WTC11 (cell line): ENCODE data around the gene HNRNPC. TPM values are rescaled to one million over a fixed set of nuclear protein-coding genes. Genes with fewer than 3 reads are reported as not detected.
A peak's percentile ranks its signal among the peaks of the same experiment; 100 is the strongest.

Experiments
- ATAC-seq: fragments of 200-7000 bp; cut with Tn5 transposase; 2 replicates; pipeline ENCODE4 v1.10.0; 2021; ENCODE audit warnings: mild to moderate bottlenecking, moderate library complexity
- CTCF ChIA-PET: fragments of 300-600 bp; sonication (Branson Sonifier 250); formaldehyde crosslinking; loops from one replicate; lab custom pipeline; 2021; ENCODE audit warnings: antibody characterized with exemption; lab: Charles Lee
- POLR2A ChIA-PET: fragments of 350-600 bp; sonication (Branson Sonifier 250); formaldehyde crosslinking; loops from one replicate; lab custom pipeline; 2021; ENCODE audit warnings: antibody characterized with exemption; lab: Charles Lee
- DNase-seq: peaks from one replicate; pipeline ENCODE4 v3.0.0; 2021; ENCODE audit warnings: low spot score
- H3K27ac Mint-ChIP-seq: 2 replicates; pipeline ENCODE4 v1.8.0; 2021; ENCODE audit warnings: mixed read lengths
- H3K27me3 Mint-ChIP-seq: 2 replicates; pipeline ENCODE4 v1.8.0; 2021; ENCODE audit warnings: low read depth, mild to moderate bottlenecking, moderate library complexity, mixed read lengths
- H3K36me3 Mint-ChIP-seq: 2 replicates; pipeline ENCODE4 v1.8.0; 2021; ENCODE audit warnings: mixed read lengths
- H3K4me1 Mint-ChIP-seq: 2 replicates; pipeline ENCODE4 v1.8.0; 2022; ENCODE audit warnings: mixed read lengths
- H3K4me3 Mint-ChIP-seq: 2 replicates; pipeline ENCODE4 v1.8.0; 2021; ENCODE audit warnings: mild to moderate bottlenecking, moderate library complexity, mixed read lengths
- H3K9me3 Mint-ChIP-seq: 2 replicates; pipeline ENCODE4 v1.8.0; 2021; ENCODE audit warnings: mixed read lengths
- ATF1 ChIP-seq: sonication (generic); formaldehyde crosslinking; IDR thresholded peaks from 2 replicates; pipeline ENCODE4 v1.8.1; 2023; ENCODE audit warnings: mild to moderate bottlenecking, moderate library complexity, missing genetic modification reagents
- MYBL2 ChIP-seq: sonication (generic); formaldehyde crosslinking; IDR thresholded peaks from 2 replicates; pipeline ENCODE4 v1.8.1; 2023; ENCODE audit warnings: mild to moderate bottlenecking, moderate library complexity, missing genetic modification reagents
- NFATC4 ChIP-seq: fragments of 250-450 bp; sonication (Bioruptor Pico); IDR thresholded peaks from 2 replicates; pipeline ENCODE4 v1.9.0; 2021; ENCODE audit warnings: mild to moderate bottlenecking
- ZNF671 ChIP-seq: fragments of 250-450 bp; sonication (Bioruptor Pico); IDR thresholded peaks from 2 replicates; pipeline ENCODE4 v1.8.0; 2021; ENCODE audit warnings: mild to moderate bottlenecking
- total RNA-seq: library from RNA; stranded (reverse); gene quantifications from 3 replicates; pipeline ENCODE4 v1.2.3, GENCODE V29; 2021
- TF ChIP-seq, protein P1 (sequence below): fragments of 250-450 bp; sonication (Bioruptor Pico); IDR thresholded peaks from 2 replicates; pipeline ENCODE4 v1.8.0; 2021; ENCODE audit warnings: mild to moderate bottlenecking
- TF ChIP-seq, protein P2 (sequence below): sonication (generic); formaldehyde crosslinking; IDR thresholded peaks from 2 replicates; pipeline ENCODE4 v1.8.1; 2023; ENCODE audit warnings: mild to moderate bottlenecking, missing genetic modification reagents, borderline replicate concordance
- TF ChIP-seq, protein P3 (sequence below): fragments of 250-450 bp; sonication (Bioruptor Pico); conservative IDR thresholded peaks from 2 replicates; pipeline ENCODE4 v1.9.0; 2021; ENCODE audit warnings: mild to moderate bottlenecking
- TF ChIP-seq, protein P4 (sequence below): fragments of 250-450 bp; sonication (Bioruptor Pico); IDR thresholded peaks from 2 replicates; pipeline ENCODE4 v1.9.0; 2021; ENCODE audit warnings: mild to moderate bottlenecking, borderline replicate concordance
- TF ChIP-seq, protein P5 (sequence below): fragments of 250-450 bp; sonication (Bioruptor Pico); IDR thresholded peaks from 2 replicates; pipeline ENCODE4 v1.9.0; 2021; ENCODE audit warnings: mild to moderate bottlenecking
- TF ChIP-seq, protein P6 (sequence below): fragments of 250-450 bp; sonication (Bioruptor Pico); IDR thresholded peaks from 2 replicates; pipeline ENCODE4 v1.9.0; 2021; ENCODE audit warnings: mild to moderate bottlenecking

Gene HNRNPC
- total RNA-seq, 1 experiment from 2014 or later: 982 TPM

DNA sequence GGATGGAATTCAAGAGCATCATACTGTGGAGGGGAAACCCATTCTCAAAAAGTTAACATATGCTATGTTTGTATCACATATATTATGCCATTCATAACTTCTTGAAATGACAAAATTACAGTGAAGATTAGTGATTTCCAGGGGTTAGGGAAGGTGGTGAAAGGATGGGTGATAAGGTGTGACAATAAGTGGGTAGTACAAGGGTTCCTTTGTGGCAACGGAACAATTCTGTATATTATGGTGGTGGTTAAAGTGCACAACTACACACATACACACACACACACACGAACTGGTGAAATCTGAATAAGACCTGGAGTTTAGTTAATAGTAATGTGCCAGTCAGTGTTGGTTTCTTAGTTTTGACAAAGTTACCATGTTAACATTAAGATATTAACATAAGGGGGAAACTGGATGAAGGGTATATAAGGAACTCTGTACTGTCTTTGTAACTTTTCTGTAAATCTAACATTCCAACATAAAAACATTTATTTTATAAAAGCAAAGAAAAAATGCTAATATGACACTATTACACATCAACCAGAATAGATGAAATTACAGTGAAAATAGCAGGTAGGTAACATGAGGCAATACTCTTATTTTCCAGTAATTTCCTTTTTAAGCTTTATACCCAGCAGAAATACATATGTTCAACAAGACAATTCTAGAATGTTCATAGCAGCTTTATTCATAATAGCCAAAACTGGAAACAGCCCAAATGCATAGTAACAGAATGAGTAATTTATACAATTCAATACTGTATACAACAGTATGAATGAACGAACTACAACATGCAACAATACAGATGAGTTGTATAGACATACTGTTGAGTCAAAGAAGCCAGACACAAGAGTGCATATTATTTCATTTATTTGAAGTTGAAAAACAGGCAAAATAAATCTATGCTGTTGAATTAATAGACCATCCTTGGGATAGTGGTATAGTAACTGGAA lies 69.4 kb downstream of the HNRNPC start:
- H3K4me3 Mint-ChIP-seq: no peak overlapping the region
- 0 out of 2 replicates have a peak, but pooled peaks have one; percentile 62 for TF ChIP-seq ZNF671 (CRISPR knock-in tag)
- no peak for TF ChIP-seq MYBL2 (CRISPR knock-in tag)
- TF ChIP-seq, protein P1, sequence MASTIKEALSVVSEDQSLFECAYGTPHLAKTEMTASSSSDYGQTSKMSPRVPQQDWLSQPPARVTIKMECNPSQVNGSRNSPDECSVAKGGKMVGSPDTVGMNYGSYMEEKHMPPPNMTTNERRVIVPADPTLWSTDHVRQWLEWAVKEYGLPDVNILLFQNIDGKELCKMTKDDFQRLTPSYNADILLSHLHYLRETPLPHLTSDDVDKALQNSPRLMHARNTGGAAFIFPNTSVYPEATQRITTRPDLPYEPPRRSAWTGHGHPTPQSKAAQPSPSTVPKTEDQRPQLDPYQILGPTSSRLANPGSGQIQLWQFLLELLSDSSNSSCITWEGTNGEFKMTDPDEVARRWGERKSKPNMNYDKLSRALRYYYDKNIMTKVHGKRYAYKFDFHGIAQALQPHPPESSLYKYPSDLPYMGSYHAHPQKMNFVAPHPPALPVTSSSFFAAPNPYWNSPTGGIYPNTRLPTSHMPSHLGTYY (CRISPR knock-in tag): peak; percentile 47; the same call in 1 of the 2 replicates
- TF ChIP-seq, protein P2, sequence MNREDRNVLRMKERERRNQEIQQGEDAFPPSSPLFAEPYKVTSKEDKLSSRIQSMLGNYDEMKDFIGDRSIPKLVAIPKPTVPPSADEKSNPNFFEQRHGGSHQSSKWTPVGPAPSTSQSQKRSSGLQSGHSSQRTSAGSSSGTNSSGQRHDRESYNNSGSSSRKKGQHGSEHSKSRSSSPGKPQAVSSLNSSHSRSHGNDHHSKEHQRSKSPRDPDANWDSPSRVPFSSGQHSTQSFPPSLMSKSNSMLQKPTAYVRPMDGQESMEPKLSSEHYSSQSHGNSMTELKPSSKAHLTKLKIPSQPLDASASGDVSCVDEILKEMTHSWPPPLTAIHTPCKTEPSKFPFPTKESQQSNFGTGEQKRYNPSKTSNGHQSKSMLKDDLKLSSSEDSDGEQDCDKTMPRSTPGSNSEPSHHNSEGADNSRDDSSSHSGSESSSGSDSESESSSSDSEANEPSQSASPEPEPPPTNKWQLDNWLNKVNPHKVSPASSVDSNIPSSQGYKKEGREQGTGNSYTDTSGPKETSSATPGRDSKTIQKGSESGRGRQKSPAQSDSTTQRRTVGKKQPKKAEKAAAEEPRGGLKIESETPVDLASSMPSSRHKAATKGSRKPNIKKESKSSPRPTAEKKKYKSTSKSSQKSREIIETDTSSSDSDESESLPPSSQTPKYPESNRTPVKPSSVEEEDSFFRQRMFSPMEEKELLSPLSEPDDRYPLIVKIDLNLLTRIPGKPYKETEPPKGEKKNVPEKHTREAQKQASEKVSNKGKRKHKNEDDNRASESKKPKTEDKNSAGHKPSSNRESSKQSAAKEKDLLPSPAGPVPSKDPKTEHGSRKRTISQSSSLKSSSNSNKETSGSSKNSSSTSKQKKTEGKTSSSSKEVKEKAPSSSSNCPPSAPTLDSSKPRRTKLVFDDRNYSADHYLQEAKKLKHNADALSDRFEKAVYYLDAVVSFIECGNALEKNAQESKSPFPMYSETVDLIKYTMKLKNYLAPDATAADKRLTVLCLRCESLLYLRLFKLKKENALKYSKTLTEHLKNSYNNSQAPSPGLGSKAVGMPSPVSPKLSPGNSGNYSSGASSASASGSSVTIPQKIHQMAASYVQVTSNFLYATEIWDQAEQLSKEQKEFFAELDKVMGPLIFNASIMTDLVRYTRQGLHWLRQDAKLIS (CRISPR knock-in tag): no peak
- TF ChIP-seq NFATC4 (CRISPR knock-in tag): peak; percentile 80; the same call in 1 of the 2 replicates
- TF ChIP-seq, protein P3, sequence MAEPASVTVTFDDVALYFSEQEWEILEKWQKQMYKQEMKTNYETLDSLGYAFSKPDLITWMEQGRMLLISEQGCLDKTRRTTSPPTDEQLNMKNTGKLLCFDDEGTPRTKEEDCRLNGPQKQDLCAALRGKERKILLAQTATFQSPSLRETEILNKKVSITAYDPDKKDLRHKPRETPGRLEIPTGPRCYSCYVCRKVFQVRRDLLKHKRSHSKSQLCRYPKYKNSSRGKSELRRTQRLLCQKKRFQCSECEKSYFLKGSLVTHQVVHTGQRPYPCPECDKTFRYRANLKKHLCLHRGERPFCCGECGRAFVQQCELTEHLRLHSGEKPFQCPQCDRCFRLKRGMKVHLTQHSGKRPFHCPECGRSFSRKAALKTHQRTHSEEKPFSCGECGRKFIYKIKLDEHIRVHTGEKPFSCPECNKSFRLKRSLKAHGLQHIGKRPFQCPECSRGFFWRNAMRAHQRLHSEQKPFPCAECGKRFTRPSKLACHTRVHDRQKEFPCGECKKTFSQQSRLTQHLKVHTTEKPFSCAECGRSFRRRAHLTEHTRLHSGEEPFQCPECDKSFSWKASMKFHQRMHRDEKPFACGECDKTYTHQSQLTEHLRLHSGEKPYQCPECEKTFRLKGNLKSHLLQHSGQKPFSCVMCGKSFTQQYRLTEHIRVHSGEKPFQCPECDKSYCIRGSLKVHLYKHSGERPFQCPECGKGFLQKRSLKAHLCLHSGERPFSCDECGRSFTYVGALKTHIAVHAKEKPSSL (CRISPR knock-in tag): peak; percentile 80
- TF ChIP-seq, protein P4, sequence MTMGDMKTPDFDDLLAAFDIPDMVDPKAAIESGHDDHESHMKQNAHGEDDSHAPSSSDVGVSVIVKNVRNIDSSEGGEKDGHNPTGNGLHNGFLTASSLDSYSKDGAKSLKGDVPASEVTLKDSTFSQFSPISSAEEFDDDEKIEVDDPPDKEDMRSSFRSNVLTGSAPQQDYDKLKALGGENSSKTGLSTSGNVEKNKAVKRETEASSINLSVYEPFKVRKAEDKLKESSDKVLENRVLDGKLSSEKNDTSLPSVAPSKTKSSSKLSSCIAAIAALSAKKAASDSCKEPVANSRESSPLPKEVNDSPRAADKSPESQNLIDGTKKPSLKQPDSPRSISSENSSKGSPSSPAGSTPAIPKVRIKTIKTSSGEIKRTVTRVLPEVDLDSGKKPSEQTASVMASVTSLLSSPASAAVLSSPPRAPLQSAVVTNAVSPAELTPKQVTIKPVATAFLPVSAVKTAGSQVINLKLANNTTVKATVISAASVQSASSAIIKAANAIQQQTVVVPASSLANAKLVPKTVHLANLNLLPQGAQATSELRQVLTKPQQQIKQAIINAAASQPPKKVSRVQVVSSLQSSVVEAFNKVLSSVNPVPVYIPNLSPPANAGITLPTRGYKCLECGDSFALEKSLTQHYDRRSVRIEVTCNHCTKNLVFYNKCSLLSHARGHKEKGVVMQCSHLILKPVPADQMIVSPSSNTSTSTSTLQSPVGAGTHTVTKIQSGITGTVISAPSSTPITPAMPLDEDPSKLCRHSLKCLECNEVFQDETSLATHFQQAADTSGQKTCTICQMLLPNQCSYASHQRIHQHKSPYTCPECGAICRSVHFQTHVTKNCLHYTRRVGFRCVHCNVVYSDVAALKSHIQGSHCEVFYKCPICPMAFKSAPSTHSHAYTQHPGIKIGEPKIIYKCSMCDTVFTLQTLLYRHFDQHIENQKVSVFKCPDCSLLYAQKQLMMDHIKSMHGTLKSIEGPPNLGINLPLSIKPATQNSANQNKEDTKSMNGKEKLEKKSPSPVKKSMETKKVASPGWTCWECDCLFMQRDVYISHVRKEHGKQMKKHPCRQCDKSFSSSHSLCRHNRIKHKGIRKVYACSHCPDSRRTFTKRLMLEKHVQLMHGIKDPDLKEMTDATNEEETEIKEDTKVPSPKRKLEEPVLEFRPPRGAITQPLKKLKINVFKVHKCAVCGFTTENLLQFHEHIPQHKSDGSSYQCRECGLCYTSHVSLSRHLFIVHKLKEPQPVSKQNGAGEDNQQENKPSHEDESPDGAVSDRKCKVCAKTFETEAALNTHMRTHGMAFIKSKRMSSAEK (CRISPR knock-in tag): peak; percentile 74; the same call in 1 of the 2 replicates
- no peak for TF ChIP-seq ATF1 (CRISPR knock-in tag)
- TF ChIP-seq, protein P5, sequence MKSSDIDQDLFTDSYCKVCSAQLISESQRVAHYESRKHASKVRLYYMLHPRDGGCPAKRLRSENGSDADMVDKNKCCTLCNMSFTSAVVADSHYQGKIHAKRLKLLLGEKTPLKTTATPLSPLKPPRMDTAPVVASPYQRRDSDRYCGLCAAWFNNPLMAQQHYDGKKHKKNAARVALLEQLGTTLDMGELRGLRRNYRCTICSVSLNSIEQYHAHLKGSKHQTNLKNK (CRISPR knock-in tag): no peak
- TF ChIP-seq, protein P6, sequence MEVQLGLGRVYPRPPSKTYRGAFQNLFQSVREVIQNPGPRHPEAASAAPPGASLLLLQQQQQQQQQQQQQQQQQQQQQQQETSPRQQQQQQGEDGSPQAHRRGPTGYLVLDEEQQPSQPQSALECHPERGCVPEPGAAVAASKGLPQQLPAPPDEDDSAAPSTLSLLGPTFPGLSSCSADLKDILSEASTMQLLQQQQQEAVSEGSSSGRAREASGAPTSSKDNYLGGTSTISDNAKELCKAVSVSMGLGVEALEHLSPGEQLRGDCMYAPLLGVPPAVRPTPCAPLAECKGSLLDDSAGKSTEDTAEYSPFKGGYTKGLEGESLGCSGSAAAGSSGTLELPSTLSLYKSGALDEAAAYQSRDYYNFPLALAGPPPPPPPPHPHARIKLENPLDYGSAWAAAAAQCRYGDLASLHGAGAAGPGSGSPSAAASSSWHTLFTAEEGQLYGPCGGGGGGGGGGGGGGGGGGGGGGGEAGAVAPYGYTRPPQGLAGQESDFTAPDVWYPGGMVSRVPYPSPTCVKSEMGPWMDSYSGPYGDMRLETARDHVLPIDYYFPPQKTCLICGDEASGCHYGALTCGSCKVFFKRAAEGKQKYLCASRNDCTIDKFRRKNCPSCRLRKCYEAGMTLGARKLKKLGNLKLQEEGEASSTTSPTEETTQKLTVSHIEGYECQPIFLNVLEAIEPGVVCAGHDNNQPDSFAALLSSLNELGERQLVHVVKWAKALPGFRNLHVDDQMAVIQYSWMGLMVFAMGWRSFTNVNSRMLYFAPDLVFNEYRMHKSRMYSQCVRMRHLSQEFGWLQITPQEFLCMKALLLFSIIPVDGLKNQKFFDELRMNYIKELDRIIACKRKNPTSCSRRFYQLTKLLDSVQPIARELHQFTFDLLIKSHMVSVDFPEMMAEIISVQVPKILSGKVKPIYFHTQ (CRISPR knock-in tag): 0 out of 2 replicates have a peak, but pooled peaks have one; percentile 89
- H3K27ac Mint-ChIP-seq: no peak overlapping the region
- DNase-seq: no peak
- no peaks in the 10 kb centered on the region for H3K36me3 Mint-ChIP-seq
- CTCF ChIA-PET: no interaction called here
- H3K4me1 Mint-ChIP-seq: peaks cover 27% of the 10 kb centered on the region
- no peak for ATAC-seq
- H3K9me3 Mint-ChIP-seq: peaks cover 12% of the 10 kb centered on the region
- H3K27me3 Mint-ChIP-seq: no peaks in the 10 kb centered on the region
- POLR2A ChIA-PET: interaction anchor here (0.6 kb wide), 1 partner anchor 9 kb away, joined by 6 read pairs; no protein-coding TSS in a partner anchor
